Ascending aorta (tissue), 2 donors: ENCODE results near the gene LAMC1. TPM values are rescaled to one million over a fixed set of nuclear protein-coding genes. Genes with fewer than 3 reads are reported as not detected.

Experiments
- DNase-seq, 2 donors: peaks; one replicate each; pipeline ENCODE4 v3.0.0-alpha.2; 2019; ENCODE audit warnings: low spot score in 2 of 2
- H3K27ac ChIP-seq, 2 donors: fragments of 200-600 bp; sonication (generic); one replicate each; pipeline ENCODE4 v1.5.1; 2016 to 2017; ENCODE audit warnings: mild to moderate bottlenecking in 1 of 2
- H3K27me3 ChIP-seq: fragments of 200-600 bp; sonication (generic); one replicate; pipeline ENCODE4 v1.5.1; 2017
- H3K36me3 ChIP-seq, 2 donors: fragments of 200-600 bp; sonication (generic); one replicate each; pipeline ENCODE4 v1.5.1; 2016
- H3K4me1 ChIP-seq, 2 donors: fragments of 200-600 bp; sonication (generic); one replicate each; pipeline ENCODE4 v1.5.1; 2016 to 2017; ENCODE audit warnings: mild to moderate bottlenecking in 1 of 2
- H3K4me3 ChIP-seq, 2 donors: fragments of 200-600 bp; sonication (generic); one replicate each; pipeline ENCODE4 v1.5.1; 2016 to 2017; ENCODE audit warnings: mild to moderate bottlenecking in 1 of 2
- H3K9me3 ChIP-seq, 2 donors: fragments of 200-600 bp; sonication (generic); one replicate each; pipeline ENCODE4 v1.5.1; 2016
- intact Hi-C: fragments of 100-400 bp; cut with DNase I; formaldehyde crosslinking; loops from one replicate; pipeline ENCODE4 v1.15.1; 2023
- total RNA-seq: library from RNA; depleted of rRNA; stranded (reverse); fragments of >200 nt; gene quantifications from one replicate; pipeline ENCODE4 v1.1.0, GENCODE V29; 2016
- TF ChIP-seq, protein P1 (sequence below), 3 experiments: fragments of 200-600 bp in 2 of 3; fragments of 450-650 bp in 1 of 3; sonication (generic) in 2 of 3; IDR thresholded peaks; one replicate each; pipeline ENCODE4 v1.5.1; 2016 to 2019; ENCODE audit warnings: antibody characterized with exemption in 3 of 3, mild to moderate bottlenecking in 1 of 3, moderate library complexity in 1 of 3

The LAMC1 gene
- total RNA-seq, 1 donor from 2014 or later, result 166 TPM

DNA sequence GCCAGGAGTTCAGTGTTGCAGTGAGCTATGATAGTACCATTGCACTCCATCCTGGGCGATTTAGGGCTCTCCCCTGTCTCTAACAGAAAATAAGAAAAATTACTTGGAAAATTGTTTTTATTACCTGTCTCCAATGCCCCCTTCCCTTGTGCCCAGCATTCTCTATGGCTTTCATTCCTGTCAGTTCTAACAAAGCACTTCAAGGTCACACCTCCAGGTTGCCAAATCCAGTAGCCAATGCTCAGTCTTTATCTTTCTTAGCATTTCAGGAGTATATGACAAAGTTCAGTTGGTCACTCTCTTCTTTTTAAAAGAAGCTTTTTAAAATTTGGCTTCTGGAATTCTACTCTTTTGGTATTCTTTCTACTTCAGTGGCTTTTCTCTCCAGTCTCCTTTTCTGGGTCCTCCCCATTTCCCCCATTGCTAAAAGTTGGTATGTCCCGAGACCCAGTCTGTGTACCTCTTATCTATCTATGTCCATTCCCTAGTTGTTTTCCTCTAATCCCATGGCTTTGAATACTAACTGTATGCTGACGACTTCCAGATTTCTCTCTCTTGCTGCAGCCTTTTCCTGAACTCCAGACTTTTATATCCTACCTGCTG is 69.9 kb downstream of the LAMC1 start:
- no peaks in the 10 kb centered on the region for H3K9me3 ChIP-seq
- DNase-seq, result no peak
- no peaks in the 10 kb centered on the region for H3K36me3 ChIP-seq
- H3K4me1 ChIP-seq, result peaks cover 3 to 39% of the 10 kb centered on the region in 2 donors
- no peak overlapping the region for H3K4me3 ChIP-seq
- TF ChIP-seq, protein P1, sequence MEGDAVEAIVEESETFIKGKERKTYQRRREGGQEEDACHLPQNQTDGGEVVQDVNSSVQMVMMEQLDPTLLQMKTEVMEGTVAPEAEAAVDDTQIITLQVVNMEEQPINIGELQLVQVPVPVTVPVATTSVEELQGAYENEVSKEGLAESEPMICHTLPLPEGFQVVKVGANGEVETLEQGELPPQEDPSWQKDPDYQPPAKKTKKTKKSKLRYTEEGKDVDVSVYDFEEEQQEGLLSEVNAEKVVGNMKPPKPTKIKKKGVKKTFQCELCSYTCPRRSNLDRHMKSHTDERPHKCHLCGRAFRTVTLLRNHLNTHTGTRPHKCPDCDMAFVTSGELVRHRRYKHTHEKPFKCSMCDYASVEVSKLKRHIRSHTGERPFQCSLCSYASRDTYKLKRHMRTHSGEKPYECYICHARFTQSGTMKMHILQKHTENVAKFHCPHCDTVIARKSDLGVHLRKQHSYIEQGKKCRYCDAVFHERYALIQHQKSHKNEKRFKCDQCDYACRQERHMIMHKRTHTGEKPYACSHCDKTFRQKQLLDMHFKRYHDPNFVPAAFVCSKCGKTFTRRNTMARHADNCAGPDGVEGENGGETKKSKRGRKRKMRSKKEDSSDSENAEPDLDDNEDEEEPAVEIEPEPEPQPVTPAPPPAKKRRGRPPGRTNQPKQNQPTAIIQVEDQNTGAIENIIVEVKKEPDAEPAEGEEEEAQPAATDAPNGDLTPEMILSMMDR (IDR thresholded peaks at IDR 0.05), result no peak
- H3K27me3 ChIP-seq, result no peaks in the 10 kb centered on the region
- intact Hi-C loops, result no loop called here
- no peak overlapping the region for H3K27ac ChIP-seq

DNA sequence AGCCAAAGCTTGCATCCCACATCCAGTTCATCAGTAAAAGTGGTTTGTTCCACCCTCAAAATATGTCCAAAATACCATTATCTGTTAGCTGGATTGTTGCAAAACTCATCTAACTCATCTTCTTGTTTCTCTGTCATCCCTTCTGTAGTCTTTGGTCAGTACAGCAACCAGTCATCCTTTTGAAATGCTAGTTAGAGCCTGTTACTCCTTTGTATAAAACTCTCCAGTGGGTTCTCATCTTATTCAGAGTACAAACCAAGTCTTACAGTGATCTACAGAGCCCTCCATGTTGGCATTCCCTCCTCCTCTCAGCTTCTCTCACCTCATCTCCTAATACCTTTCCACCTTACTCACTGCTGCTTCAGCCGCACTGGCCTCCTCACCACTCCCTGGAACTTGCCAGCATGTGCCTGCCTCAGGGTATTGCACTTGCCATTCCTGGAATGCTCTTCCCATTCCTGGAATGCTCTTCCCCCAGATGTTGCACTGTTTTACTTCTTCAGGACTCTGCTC is 70.6 kb downstream of the LAMC1 start:
- intact Hi-C loops, result no loop called here
- H3K36me3 ChIP-seq, result no peaks in the 10 kb centered on the region
- TF ChIP-seq, protein P1 (IDR thresholded peaks at IDR 0.05), result no peak
- H3K27me3 ChIP-seq, result no peaks in the 10 kb centered on the region
- H3K27ac ChIP-seq, result no peak overlapping the region
- H3K4me1 ChIP-seq, result peaks cover 3 to 38% of the 10 kb centered on the region in 2 donors
- no peak overlapping the region for H3K4me3 ChIP-seq
- DNase-seq, result no peak
- H3K9me3 ChIP-seq, result no peaks in the 10 kb centered on the region

DNA sequence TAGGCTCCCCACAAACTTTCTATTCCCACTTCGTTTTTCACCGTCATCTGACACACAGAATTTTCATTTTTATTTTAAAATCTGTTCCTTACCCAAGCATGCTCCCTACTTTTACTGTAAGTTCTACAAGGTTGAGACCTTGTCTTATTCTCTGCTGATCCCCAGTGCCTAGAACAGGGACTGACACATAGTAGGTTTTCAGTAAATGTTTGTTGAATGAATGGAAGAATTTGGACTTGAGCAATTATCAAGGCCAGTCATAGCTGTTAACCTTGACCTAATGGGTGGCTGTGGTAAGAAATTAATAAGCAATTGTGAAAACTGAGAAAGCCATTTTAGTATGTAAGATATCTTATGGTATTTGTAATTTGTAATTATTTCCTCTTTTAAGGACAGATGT is 71.1 kb downstream of the LAMC1 start:
- no peak for DNase-seq
- Histone ChIP-seq H3K4me3 (no peak overlapping the region), H3K27me3 (no peaks in the 10 kb centered on the region), H3K9me3 (no peaks in the 10 kb centered on the region), H3K36me3 (no peaks in the 10 kb centered on the region), H3K4me1 (peaks cover 3 to 35% of the 10 kb centered on the region in 2 donors), H3K27ac (no peak overlapping the region)
- TF ChIP-seq, protein P1 (IDR thresholded peaks at IDR 0.05), result no peak
- intact Hi-C loops, result no loop called here

DNA sequence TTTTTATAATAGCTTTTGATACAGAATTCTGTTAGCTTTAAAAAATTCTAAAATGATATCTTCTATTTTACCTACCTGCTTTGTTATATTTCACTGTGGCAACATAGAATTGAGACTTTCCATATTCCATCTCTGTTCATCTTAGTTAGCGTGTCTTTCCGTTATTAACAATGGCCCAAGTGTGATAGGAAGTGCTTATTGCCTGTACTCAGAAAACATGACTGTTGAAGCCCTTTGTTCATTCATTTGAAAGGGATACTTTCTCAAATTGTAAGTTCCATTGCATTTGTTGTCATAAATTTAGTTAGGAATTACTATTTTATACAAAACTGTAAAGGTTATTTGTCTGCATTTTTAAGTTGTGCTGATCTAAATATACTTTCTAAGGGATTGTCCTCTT is 73.1 kb downstream of the LAMC1 start:
- intact Hi-C loops, result no loop called here
- Histone ChIP-seq H3K27ac (no peak overlapping the region), H3K4me1 (peaks cover 3 to 24% of the 10 kb centered on the region in 2 donors), H3K27me3 (no peaks in the 10 kb centered on the region), H3K36me3 (no peaks in the 10 kb centered on the region), H3K9me3 (no peaks in the 10 kb centered on the region), H3K4me3 (no peak overlapping the region)
- TF ChIP-seq, protein P1 (IDR thresholded peaks at IDR 0.05), result no peak
- no peak for DNase-seq

DNA sequence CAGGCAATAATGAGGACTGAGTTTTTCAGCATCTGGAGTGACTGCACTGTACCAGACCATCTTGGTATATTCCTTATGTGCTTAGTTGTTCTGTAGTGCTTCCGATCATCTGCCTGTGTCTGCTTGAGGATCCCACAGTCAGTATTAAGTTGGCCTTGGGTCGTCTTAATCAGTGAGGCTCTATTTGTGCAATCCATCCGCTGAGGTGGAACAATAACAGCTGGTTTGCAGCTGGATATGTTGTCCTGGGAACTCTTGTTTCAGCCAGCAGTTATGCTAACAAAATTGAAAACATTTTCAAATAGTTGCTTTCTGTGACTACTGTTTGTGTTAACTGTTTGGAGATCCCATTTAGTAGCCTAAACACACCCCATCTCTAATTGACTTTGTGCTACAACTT is 73.7 kb downstream of the LAMC1 start:
- Histone ChIP-seq H3K9me3 (no peaks in the 10 kb centered on the region), H3K4me3 (no peak overlapping the region), H3K27me3 (no peaks in the 10 kb centered on the region), H3K36me3 (no peaks in the 10 kb centered on the region), H3K4me1 (peaks cover 3 to 22% of the 10 kb centered on the region in 2 donors), H3K27ac (no peak overlapping the region)
- intact Hi-C loops, result no loop called here
- no peak for DNase-seq
- TF ChIP-seq, protein P1 (IDR thresholded peaks at IDR 0.05), result no peak
